PC-9 (cell line): ENCODE measurements around the gene SLC30A5. TPM values are rescaled to one million over a fixed set of nuclear protein-coding genes. Genes with fewer than 3 reads are reported as not detected.
A peak's percentile ranks its signal among the peaks of the same experiment; 100 is the strongest.

Source experiments
- BruUV-seq: library from RNA; stranded (reverse); fragments of 400-500 nt; replicated peaks from 2 replicates; lab custom pipeline; 2021; lab: Mats Ljungman, UMichigan
- CTCF ChIA-PET: fragments of 300-600 bp; sonication (Branson Sonifier 250); formaldehyde crosslinking; loops from one replicate; lab custom pipeline; 2022; ENCODE audit warnings: antibody characterized with exemption; lab: Charles Lee
- POLR2A ChIA-PET: fragments of 300-600 bp; sonication (Branson Sonifier 250); formaldehyde crosslinking; loops from one replicate; lab custom pipeline; 2022; ENCODE audit warnings: antibody characterized with exemption; ENCODE audit not compliant: unreplicated experiment; lab: Charles Lee
- DNase-seq, 2 experiments: peaks; one replicate each; pipeline versions ENCODE4 v3.0.0 to v3.0.0-alpha.2; 2015 to 2022; ENCODE audit warnings: mixed read lengths in 1 of 2
- H2AFZ ChIP-seq: fragments of 200-600 bp; sonication (generic); 2 replicates; pipeline ENCODE4 v1.8.1; 2017; ENCODE audit warnings: antibody characterized with exemption
- H3F3A ChIP-seq: fragments of 200-600 bp; sonication (generic); 2 replicates; pipeline ENCODE4 v1.8.1; 2017; ENCODE audit warnings: antibody characterized with exemption, mild to moderate bottlenecking, low read depth; ENCODE audit not compliant: insufficient read depth
- H3K27ac ChIP-seq: fragments of 200-600 bp; sonication (generic); 2 replicates; pipeline ENCODE4 v1.6.1; 2016; ENCODE audit warnings: mixed run types
- H3K27me3 ChIP-seq: fragments of 200-600 bp; sonication (generic); 2 replicates; pipeline ENCODE4 v1.6.1; 2016; ENCODE audit warnings: low read depth, mixed run types; ENCODE audit not compliant: insufficient read depth
- H3K36me3 ChIP-seq: fragments of 200-600 bp; sonication (generic); 2 replicates; pipeline ENCODE4 v1.6.1; 2016; ENCODE audit warnings: low read depth, mixed run types
- H3K4me1 ChIP-seq: fragments of 200-600 bp; sonication (generic); replicated peaks from 2 replicates; pipeline ENCODE4 v1.6.1; 2016; ENCODE audit warnings: mixed run types; ENCODE audit not compliant: insufficient read depth
- H3K4me2 ChIP-seq: fragments of 200-600 bp; sonication (generic); 2 replicates; pipeline ENCODE4 v1.6.1; 2017; ENCODE audit warnings: mixed run types
- H3K4me3 ChIP-seq: fragments of 200-600 bp; sonication (generic); 2 replicates; pipeline ENCODE4 v1.6.1; 2016; ENCODE audit warnings: mixed run types
- H3K79me2 ChIP-seq: fragments of 200-600 bp; sonication (generic); 2 replicates; pipeline ENCODE4 v1.6.1; 2017; ENCODE audit warnings: low read depth, mixed run types
- H3K9me2 ChIP-seq: fragments of 200-600 bp; sonication (generic); 2 replicates; pipeline ENCODE4 v1.8.1; 2017; ENCODE audit warnings: mild to moderate bottlenecking; ENCODE audit not compliant: insufficient read depth
- H3K9me3 ChIP-seq: fragments of 200-600 bp; sonication (generic); 2 replicates; pipeline ENCODE4 v1.8.1; 2016; ENCODE audit warnings: low read depth; ENCODE audit not compliant: insufficient read depth
- H4K20me1 ChIP-seq: fragments of 200-600 bp; sonication (generic); 2 replicates; pipeline ENCODE4 v1.8.1; 2017; ENCODE audit not compliant: insufficient read depth
- CTCF ChIP-seq: fragments of 200-600 bp; sonication (generic); conservative IDR thresholded peaks from 2 replicates; pipeline ENCODE4 v1.6.1; 2017; ENCODE audit warnings: mixed run types, antibody characterized with exemption, mild to moderate bottlenecking, moderate library complexity
- EZH2 ChIP-seq: fragments of 200-600 bp; sonication (generic); IDR thresholded peaks from 2 replicates; pipeline ENCODE4 v1.8.0; 2017; ENCODE audit warnings: antibody characterized with exemption, low read depth
- intact Hi-C: fragments of 100-400 bp; cut with micrococcal nuclease; formaldehyde crosslinking; loops from one replicate; pipeline ENCODE4 v1.10.0; 2022; ENCODE audit not compliant: unreplicated experiment
- total RNA-seq: library from RNA; stranded (reverse); gene quantifications from 2 replicates; pipeline ENCODE4 v1.2.3, GENCODE V29; 2021

The SLC30A5 gene
- total RNA-seq, 1 experiment from 2014 or later = 36.0 TPM

- no peaks in the 10 kb centered on the region for H3K27me3 ChIP-seq
- H3K36me3 ChIP-seq = peaks cover 4% of the 10 kb centered on the region; the same call in 1 of the 2 replicates
- H3K27ac ChIP-seq = no peak overlapping the region
- peaks cover 10% of the 10 kb centered on the region for H3K4me1 ChIP-seq
- peak overlapping the region; percentile 90 for H2AFZ ChIP-seq
- no peak for DNase-seq
- peaks cover 4% of the 10 kb centered on the region; the same call in 1 of the 2 replicates for H3F3A ChIP-seq
- peaks cover 37% of the 10 kb centered on the region for H3K79me2 ChIP-seq
- H3K4me2 ChIP-seq = peak overlapping the region; percentile 76; the same call in 1 of the 2 replicates
- intact Hi-C loops = loop anchor here (5.0 kb wide), 1 partner anchor 239 kb away; the partner anchor contains the start of gene CCDC125
- TF ChIP-seq EZH2 (no peak), CTCF (no peak)
- no TSS peak for BruUV-seq
- H3K4me3 ChIP-seq = no peak overlapping the region
- CTCF ChIA-PET = interaction anchor here (0.5 to 0.7 kb wide), 5 partner anchors 67 to 426 kb away, joined by 3 to 5 read pairs (median 3); no protein-coding TSS in a partner anchor
- no peaks in the 10 kb centered on the region for H3K9me2 ChIP-seq
- POLR2A ChIA-PET = interaction anchor here (0.6 kb wide), 1 partner anchor 277 kb away, joined by 6 read pairs; no protein-coding TSS in a partner anchor
- no peaks in the 10 kb centered on the region for H3K9me3 ChIP-seq
- H4K20me1 ChIP-seq = peaks cover 3% of the 10 kb centered on the region; the same call in 1 of the 2 replicates
Observed at GRCh38 chr5:69092969-69093368, 845 bp upstream of the SLC30A5 start.

DNA sequence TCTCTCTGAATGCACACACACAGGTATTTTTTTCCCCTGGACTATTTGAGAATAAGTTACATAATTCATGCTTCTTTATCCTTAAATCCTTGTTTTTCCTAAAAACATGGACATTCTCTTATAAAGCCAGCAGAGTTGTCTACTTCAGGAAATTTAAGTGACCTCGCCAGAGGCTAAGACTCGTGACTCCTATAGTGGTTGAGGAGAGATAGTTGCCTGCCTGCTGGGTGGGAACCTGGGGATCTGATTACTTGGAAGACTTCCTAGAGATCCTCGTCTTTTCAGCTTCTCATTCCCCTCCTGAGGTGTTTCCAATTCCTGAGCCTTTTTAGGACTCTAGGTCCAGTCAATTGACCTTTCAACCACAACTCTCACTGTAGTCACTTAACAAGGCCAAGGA, 5.5 kb downstream of the SLC30A5 start:
- Histone ChIP-seq H3K9me3 (no peaks in the 10 kb centered on the region), H4K20me1 (peaks cover 3% of the 10 kb centered on the region; the same call in 1 of the 2 replicates), H3K9me2 (no peaks in the 10 kb centered on the region), H2AFZ (no peak overlapping the region), H3K27me3 (no peaks in the 10 kb centered on the region), H3F3A (peaks cover 3% of the 10 kb centered on the region; the same call in 1 of the 2 replicates), H3K36me3 (peaks cover 13% of the 10 kb centered on the region; the same call in 1 of the 2 replicates), H3K4me2 (no peak overlapping the region), H3K4me1 (peaks cover 10% of the 10 kb centered on the region), H3K4me3 (no peak overlapping the region), H3K79me2 (peaks cover 44% of the 10 kb centered on the region), H3K27ac (no peak overlapping the region)
- no peak for DNase-seq
- TF ChIP-seq EZH2 (no peak), CTCF (no peak)
- POLR2A ChIA-PET = no interaction called here
- BruUV-seq = no TSS peak
- CTCF ChIA-PET = no interaction called here
- intact Hi-C loops = no loop called here

DNA sequence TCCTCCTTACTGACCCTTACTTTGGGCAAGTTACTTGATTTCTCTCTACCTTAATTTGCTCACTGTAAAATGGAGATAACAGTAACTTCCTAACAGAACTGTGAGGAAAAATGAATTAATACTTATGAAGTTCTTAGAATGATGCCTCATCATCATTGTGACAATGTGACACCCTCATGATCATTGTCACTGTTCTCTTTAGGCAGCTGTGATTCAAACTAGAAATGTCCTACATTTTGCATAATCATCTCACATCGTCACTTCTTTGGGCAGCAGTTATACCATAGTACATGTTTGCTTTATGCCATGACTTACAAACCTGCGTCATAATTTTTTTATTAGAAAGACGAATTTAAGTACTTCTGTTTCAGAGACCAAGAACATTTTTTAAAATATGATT, 9.7 kb downstream of the SLC30A5 start:
- no peaks in the 10 kb centered on the region for H3K4me1 ChIP-seq
- peaks cover 3% of the 10 kb centered on the region for H3F3A ChIP-seq
- H3K27ac ChIP-seq = no peak overlapping the region
- no peak overlapping the region for H3K4me3 ChIP-seq
- ChIA-PET POLR2A (no interaction called here), CTCF (no interaction called here)
- no peaks in the 10 kb centered on the region for H3K9me3 ChIP-seq
- H3K4me2 ChIP-seq = no peak overlapping the region
- no peaks in the 10 kb centered on the region for H3K9me2 ChIP-seq
- intact Hi-C loops = no loop called here
- H3K79me2 ChIP-seq = peaks cover 7% of the 10 kb centered on the region
- no peak overlapping the region for H2AFZ ChIP-seq
- H3K36me3 ChIP-seq = peaks cover 24% of the 10 kb centered on the region; the same call in 1 of the 2 replicates
- no peaks in the 10 kb centered on the region for H3K27me3 ChIP-seq
- no TSS peak for BruUV-seq
- no peaks in the 10 kb centered on the region for H4K20me1 ChIP-seq
- no peak for DNase-seq
- TF ChIP-seq CTCF = no peak
- TF ChIP-seq EZH2 = no peak
